ENCODE data around the gene RIPOR2.

The RIPOR2 gene

GRCh38 chr6:24844061-24844460, 91.7 kb downstream of the RIPOR2 start:
- DNase-seq (ENCODE audit: low spot score), result no peak

- DNase-seq (ENCODE audit: low spot score), result no peak
Measured at GRCh38 chr6:24840187-24840586, 95.6 kb downstream of the RIPOR2 start.

GRCh38 chr6:24838994-24839393, 96.8 kb downstream of the RIPOR2 start:
- DNase-seq (ENCODE audit: low spot score), result no peak

DNA sequence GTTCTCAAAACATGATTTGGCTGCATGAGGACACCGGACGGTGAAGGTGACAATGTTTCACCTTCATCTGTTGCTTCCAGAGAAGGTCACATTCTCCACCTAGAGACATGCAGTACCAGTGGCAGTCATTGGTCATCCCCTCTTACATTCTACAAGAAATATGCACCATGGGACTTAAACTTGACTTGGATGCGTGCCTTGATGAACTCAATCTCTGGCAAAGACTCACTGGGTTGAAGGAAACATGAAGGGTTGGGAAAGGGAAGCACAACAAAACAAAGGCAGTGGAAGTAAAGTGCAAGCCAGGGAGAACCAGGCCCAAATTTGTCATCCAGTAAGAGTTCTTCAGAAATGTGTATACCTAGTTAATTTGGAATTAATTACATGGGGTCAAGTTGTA, 97.7 kb downstream of the RIPOR2 start:
- DNase-seq (ENCODE audit: low spot score), result no peak

DNA sequence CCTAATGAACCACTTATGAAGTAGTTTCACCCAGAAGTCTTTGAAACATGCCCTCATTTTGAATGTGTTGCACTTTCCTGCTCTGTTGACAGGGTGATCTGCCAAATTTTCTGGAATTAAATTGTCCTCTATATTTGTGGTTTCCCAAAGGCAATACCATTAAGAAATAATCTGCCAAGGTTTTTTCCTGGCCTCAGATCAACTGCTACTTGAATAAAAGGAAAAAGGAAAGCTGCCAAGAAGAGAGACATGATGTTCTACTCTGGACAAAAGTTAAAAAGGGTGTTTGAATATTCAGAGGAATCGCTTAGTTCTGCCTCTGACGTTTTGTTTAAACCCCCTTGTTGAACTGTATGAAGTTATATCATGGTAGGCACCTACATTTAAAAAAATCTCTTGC, 99.7 kb downstream of the RIPOR2 start:
- no peak for DNase-seq (ENCODE audit: low spot score)

DNA sequence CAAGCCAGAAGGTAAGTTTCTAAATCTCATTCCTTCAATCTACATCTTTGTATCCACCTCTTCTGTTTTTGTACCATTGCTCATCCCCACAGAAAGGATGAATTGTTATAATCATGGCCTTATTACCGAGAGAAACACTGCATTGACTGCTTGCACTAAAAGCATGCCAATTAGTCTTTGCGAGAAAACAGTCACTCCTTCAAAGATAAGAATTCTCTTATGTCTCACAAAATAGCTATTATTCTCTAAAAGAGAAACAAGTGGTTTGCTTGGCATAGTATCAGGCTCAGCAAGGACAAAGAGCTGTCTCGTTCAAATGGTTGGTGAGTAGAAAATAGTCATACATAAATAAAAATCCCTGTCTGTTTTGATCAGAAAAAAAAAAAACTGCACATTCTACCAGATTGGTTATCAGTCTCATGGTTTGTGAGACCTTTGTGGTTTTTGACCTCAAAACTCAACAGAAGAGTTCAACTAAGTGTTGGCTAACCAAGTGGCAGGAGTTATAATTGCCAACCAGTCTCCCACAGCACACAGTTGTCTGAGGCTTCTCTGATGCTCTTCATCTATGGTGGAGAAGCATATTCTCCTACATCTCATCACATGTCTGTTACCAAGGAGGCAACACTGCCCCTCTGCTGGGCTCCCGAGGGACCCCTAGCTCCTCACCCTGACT, 101.9 kb downstream of the RIPOR2 start:
- no peak for DNase-seq (ENCODE audit: low spot score)

GRCh38 chr6:24832794-24833193, 103.0 kb downstream of the RIPOR2 start:
- no peak for DNase-seq (ENCODE audit: low spot score)

DNA sequence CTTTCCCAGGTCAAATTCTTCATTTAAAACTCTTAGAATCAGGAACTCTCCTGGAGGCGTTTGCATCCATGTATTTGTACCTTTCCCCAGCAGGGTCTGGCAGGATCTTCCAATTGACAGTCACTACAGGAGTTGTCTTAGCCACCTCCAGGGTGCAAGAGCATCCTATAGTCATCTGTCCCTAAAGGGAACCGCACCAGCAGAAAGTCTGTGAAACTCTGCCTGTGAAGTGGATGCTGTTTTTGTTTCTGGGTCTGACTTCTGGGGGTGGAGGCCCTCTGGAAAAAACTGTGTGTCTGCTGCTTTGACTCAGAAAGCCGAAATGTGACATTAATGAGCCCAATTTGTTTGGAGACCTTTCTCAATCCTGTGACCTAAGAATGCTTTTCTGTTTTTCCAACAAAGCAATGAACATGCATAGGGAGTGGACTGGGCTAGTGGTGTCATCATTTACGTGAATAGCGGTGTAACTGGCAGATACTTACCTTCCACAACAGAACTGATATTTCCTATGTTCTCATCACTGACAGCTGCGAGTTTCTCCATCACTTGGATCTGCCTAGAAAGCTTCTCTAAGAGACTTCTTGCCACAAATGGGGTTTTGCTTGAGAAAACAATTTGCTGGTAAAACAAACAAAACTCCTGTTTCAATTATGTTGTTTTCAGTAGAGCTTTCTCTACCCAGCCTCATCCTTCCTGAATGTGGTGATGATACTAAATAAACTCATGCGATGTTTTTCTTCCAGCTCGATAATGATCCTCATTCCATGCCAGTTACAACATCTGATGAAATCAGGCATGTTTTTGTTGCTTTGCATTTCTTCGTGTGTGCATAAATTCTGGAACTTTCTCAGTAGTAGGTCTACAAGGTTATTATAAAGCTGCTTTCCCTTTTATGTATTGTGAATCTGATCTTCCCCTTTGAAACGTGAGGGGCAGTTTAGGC, 103.7 kb downstream of the RIPOR2 start:
- DNase-seq (ENCODE audit: low spot score), result no peak

- no peak for DNase-seq (ENCODE audit: low spot score)
Measured at GRCh38 chr6:24829657-24830056, 106.1 kb downstream of the RIPOR2 start.

- DNase-seq (ENCODE audit: low spot score), result no peak
Measured at GRCh38 chr6:24827970-24828369, 107.8 kb downstream of the RIPOR2 start.

- peak; percentile 29 for DNase-seq (ENCODE audit: low spot score)
Measured at GRCh38 chr6:24827162-24827561, 108.6 kb downstream of the RIPOR2 start.

DNA sequence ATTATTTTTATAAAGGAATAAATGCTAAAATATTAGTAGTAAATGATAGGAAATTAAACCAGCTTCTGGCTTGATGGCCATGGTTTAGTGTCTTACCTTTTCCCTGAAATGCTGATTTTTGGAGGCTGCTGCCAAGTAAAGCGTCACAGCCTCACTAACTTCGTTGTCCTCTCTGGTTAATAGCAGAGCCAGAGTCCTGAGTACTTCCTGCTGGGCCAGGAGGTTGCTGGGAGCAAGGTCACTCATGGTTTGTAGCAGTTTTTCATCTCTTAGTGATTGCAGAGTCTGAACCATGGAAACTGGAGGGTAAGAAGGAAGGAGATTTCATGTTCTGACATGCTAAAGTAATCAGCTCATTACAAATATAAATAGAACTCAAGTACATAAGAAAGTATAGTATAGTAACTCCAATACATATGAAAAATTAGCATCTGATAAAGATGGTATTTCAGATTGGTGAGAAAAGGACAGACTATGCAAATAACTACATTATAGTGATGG, 110.6 kb downstream of the RIPOR2 start:
- DNase-seq (ENCODE audit: low spot score), result no peak

GRCh38 chr6:24824142-24824938, 111.4 kb downstream of the RIPOR2 start:
- no peak for DNase-seq (ENCODE audit: low spot score)

DNA sequence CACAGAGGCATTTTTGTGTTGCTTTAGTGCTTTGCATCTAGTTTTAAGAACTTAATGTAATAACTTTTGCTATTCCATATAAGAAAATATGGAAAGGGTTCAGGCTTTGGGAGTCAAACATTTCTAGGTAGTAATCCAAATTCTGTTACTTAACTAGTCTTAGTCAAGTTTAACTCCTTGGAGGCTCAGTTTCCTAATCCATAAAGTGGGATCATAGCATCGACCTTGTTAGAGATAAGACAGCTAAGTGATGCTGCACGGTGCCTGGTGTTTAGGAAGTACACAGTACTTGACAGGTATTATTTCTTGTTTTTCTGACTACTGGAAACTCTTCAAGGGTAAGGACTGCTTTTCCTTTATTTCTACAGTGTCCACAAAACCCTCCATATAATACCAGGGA, 112.6 kb downstream of the RIPOR2 start:
- DNase-seq (ENCODE audit: low spot score), result no peak

GRCh38 chr6:24822696-24823095, 113.1 kb downstream of the RIPOR2 start:
- DNase-seq (ENCODE audit: low spot score), result peak; percentile 14

DNA sequence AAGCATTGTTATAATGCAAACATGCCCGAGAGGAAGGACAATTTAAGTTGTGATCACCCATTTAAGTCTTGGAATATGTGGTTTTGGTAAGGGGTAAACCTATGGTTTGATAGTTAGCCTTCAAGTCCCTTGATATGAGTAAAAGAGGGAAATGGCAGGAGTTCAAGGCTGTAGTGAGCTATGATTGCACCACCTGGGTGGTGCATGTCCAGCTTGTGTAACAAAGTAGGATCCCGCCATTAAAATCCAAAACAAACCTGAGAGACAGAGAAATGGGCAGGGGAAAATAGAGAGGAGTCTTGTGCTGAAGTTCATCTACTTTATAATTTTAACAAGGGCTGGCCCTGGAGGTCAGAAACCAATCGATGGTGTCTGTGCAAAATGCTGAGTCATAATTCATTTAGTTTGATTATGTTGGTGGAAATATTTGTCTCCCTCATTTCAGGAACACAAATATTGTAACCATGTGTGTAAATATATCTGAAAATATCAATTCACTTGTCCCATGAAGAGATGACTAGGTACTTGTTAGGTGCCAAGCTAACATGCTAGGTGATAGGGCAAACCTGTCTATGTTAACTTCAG, 113.8 kb downstream of the RIPOR2 start:
- DNase-seq (ENCODE audit: low spot score), result no peak

DNA sequence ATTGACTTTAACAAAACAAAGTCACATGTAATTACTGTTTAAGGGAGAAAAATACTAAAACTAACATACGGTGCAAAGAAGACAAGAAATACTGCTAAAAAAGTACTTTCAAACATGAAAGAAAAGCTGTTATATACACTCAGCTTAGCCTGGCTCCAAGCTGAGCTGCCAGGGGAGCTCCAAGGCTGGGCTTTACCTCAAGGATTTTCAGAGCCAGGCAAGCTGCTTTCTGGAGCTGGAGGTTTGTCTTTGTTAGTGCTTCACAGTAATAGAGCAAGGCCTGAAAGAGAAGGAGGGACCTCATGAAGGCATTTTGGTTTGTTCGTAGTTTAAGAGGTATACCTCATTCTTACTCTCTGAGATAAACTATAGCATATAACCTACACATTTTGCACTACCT, 117.4 kb downstream of the RIPOR2 start:
- no peak for DNase-seq (ENCODE audit: low spot score)

DNA sequence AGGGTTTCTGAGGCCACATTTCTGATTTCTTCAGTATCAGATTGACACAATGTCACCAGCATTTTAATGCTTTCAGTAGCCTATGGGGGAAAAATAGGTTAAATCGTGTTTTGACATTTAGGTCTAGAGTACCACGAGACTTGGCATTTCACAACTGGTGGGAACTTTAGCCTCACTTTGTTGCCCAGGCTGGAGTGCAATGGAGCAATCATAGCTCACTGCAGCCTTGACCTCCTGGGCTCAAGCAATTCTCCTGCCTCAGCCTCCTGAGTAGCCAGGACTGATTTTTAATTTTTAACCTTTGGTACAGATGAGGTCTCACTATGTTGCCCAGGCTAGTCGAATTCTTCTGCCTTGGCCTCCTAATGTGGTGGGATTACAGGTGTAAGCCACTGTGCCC, 126.0 kb downstream of the RIPOR2 start:
- no peak for DNase-seq (ENCODE audit: low spot score)

DNA sequence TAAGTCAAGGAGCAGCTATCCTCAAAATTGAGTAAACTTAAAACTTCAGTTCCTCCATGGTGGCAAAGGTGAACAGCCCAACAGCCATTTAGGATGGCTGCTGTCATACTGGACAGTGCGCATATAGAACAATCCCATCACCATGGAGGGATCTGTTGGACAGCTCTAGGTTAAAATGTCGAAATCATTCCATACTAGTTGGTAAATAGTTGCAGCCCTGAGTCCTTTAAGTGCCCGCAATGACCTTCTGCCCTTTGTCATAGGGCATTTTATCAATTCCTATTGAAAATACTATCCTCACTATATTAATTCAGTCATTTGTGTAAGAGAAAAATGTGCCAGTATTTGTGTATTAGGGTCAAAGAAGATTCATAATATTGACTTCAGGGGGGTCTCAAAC, 128.2 kb downstream of the RIPOR2 start:
- DNase-seq (ENCODE audit: low spot score), result no peak

GRCh38 chr6:24802271-24803059, 133.3 kb downstream of the RIPOR2 start:
- DNase-seq (ENCODE audit: low spot score), result peak; percentile 19

GRCh38 chr6:24799541-24799915, 136.2 kb downstream of the RIPOR2 start:
- peak; percentile 47 for DNase-seq (ENCODE audit: low spot score)

Measured in kidney tubule cell (primary cell).